ENCODE results near the gene ATN1. TPM values are rescaled to one million over a fixed set of nuclear protein-coding genes. Genes with fewer than 3 reads are reported as not detected.

ATN1 gene
- total RNA-seq, 2 experiments from 2014 or later = 0.98 to 6.7 TPM

DNA sequence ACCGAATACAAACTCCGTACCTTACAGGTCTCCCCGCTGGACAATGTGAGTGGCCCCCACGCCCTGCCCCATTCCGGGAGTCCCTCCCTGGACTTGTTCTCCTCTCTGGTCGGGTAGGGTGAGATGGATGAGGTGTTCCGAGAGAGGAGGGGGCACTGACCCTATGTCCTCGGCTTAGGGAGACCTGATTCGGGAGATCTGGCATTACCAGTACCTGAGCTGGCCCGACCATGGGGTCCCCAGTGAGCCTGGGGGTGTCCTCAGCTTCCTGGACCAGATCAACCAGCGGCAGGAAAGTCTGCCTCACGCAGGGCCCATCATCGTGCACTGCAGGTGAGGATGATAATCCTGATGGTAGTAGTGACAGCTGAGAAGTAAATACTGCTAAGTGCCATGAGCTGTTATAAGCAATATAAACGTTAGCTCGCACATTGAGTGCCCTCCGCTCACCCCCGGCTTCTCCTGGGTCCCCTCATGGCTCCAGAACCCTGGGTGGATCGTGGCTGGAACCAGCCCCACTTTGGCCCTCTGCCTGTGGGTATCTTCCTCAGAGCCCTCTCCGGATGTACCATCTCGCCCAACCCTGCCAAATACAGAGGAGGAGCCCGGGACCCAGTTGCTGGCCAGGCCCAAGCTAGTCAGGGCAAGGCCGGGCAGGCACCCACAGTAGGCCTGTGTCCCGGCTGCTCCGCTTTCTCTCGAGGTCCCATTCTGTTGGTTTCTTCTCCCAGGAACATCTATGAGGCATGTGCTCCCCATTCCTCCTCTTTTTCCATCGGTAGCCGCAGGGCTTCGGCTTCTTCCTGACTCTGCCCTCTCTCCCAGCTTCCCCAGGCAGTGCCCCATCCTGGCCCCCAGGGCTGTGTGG lies 30.2 kb downstream of the ATN1 start:
- DNase-seq (ENCODE audit: low spot score) = no peak
- CTCF ChIA-PET (ENCODE audit: unreplicated experiment) = interaction anchor here (10.6 kb wide), 1 partner anchor 12 kb away, joined by 110 read pairs; the partner anchor contains the start of genes C12orf57 and RNU7-1
- H2AFZ ChIP-seq (ENCODE audit: low read length) = no peak overlapping the region
- no peaks in the 10 kb centered on the region for H3K79me2 ChIP-seq (ENCODE audit: insufficient read depth, low read depth, low read length)
- H3K4me2 ChIP-seq (ENCODE audit: low read length) = peak overlapping the region; percentile 75
- TF ChIP-seq CTCF (conservative IDR thresholded peaks at IDR 0.05; ENCODE audit: low read length) (no peak), EZH2phosphoT487 (IDR thresholded peaks at IDR 0.05; ENCODE audit: borderline replicate concordance, low read depth, low read length) (no peak)
- peak overlapping the region; percentile 63 for H3K27ac ChIP-seq (ENCODE audit: low read depth, low read length, poor library complexity, severe bottlenecking)
- H3K9me2 ChIP-seq (ENCODE audit: insufficient read depth, low read length) = no peaks in the 10 kb centered on the region
- intact Hi-C loops (cut with micrococcal nuclease; ENCODE audit: unreplicated experiment) = no loop called here
- peak overlapping the region; percentile 55 for H3K4me3 ChIP-seq (ENCODE audit: low read depth, low read length, poor library complexity, severe bottlenecking)
- H3K36me3 ChIP-seq (ENCODE audit: insufficient read depth, low read length) = no peaks in the 10 kb centered on the region
- H3K4me1 ChIP-seq (ENCODE audit: insufficient read depth, low read length, poor library complexity, severe bottlenecking) = peaks cover 87% of the 10 kb centered on the region
- H3K9me3 ChIP-seq (ENCODE audit: low read length) = no peaks in the 10 kb centered on the region
- POLR2A ChIA-PET = interaction anchor here (0.8 to 9.3 kb wide), 6 partner anchors 9 to 106 kb away, joined by 3 to 155 read pairs (median 6); partner anchors contain the start of genes C12orf57, RNU7-1, SPSB2 and USP5
- no peaks in the 10 kb centered on the region for H4K20me1 ChIP-seq (ENCODE audit: insufficient read depth, low read length)
- BruUV-seq (replicated peaks) = no TSS peak

- BruUV-seq (replicated peaks) = no TSS peak
- ChIA-PET POLR2A (interaction anchor here (0.6 to 9.3 kb wide), 7 partner anchors 8 to 192 kb away, joined by 3 to 155 read pairs (median 8); partner anchors contain the start of genes C12orf57, PTMS, PTPN6 and RNU7-1), CTCF (ENCODE audit: unreplicated experiment) (interaction anchor here (1.0 to 10.6 kb wide), 3 partner anchors 9 to 36 kb away, joined by 3 to 110 read pairs (median 4); partner anchors contain the start of genes C12orf57 and RNU7-1)
- H3K4me2 ChIP-seq (ENCODE audit: low read length) = peak overlapping the region; percentile 75
- TF ChIP-seq EZH2phosphoT487 (IDR thresholded peaks at IDR 0.05; ENCODE audit: borderline replicate concordance, low read depth, low read length) = no peak
- TF ChIP-seq CTCF (conservative IDR thresholded peaks at IDR 0.05; ENCODE audit: low read length) = no peak
- no peaks in the 10 kb centered on the region for H3K79me2 ChIP-seq (ENCODE audit: insufficient read depth, low read depth, low read length)
- H4K20me1 ChIP-seq (ENCODE audit: insufficient read depth, low read length) = no peaks in the 10 kb centered on the region
- H3K4me1 ChIP-seq (ENCODE audit: insufficient read depth, low read length, poor library complexity, severe bottlenecking) = peaks cover 81% of the 10 kb centered on the region
- H3K36me3 ChIP-seq (ENCODE audit: insufficient read depth, low read length) = peaks cover under 1% of the 10 kb centered on the region; the same call in 1 of the 2 replicates
- H2AFZ ChIP-seq (ENCODE audit: low read length) = no peak overlapping the region
- no peaks in the 10 kb centered on the region for H3K9me3 ChIP-seq (ENCODE audit: low read length)
- intact Hi-C loops (cut with micrococcal nuclease; ENCODE audit: unreplicated experiment) = loop anchor here (1.0 kb wide), 1 partner anchor 7 kb away; the partner anchor contains the start of gene PTPN6
- no peak for DNase-seq (ENCODE audit: low spot score)
- no peaks in the 10 kb centered on the region for H3K9me2 ChIP-seq (ENCODE audit: insufficient read depth, low read length)
- peak overlapping the region; percentile 63 for H3K27ac ChIP-seq (ENCODE audit: low read depth, low read length, poor library complexity, severe bottlenecking)
- peak overlapping the region; percentile 55 for H3K4me3 ChIP-seq (ENCODE audit: low read depth, low read length, poor library complexity, severe bottlenecking)
These were observed 30.9 kb downstream of the ATN1 start for GRCh38 chr12:6958609-6959057.

Data from OCI-LY7 (cell line).